Naive thymus-derived CD4-positive, alpha-beta T cell (primary cell): Measurements from ENCODE around the gene TNRC6B. TPM values are rescaled to one million over a fixed set of nuclear protein-coding genes. Genes with fewer than 3 reads are reported as not detected.
A peak's percentile ranks its signal among the peaks of the same experiment; 100 is the strongest.

ENCODE experiments used
- ATAC-seq: fragments of 150-1000 bp; cut with Tn5 transposase; 2 replicates; pipeline ENCODE4 v1.10.0; 2021; ENCODE audit warnings: mild to moderate bottlenecking, moderate library complexity
- CTCF ChIA-PET: fragments of 350-600 bp; sonication (Branson Sonifier 250); formaldehyde crosslinking; loops from one replicate; lab custom pipeline; 2021; ENCODE audit warnings: antibody characterized with exemption; lab: Charles Lee
- POLR2A ChIA-PET: fragments of 350-600 bp; sonication (Branson Sonifier 250); formaldehyde crosslinking; loops from one replicate; lab custom pipeline; 2021; ENCODE audit warnings: antibody characterized with exemption, inconsistent platforms; lab: Charles Lee
- DNase-seq, 9 donors: peaks; one replicate each; pipeline versions ENCODE4 v3.0.0 to v3.0.0-alpha.2; 2020 to 2022; ENCODE audit warnings: mixed read lengths in 1 of 9
- H3K27ac ChIP-seq: one replicate; pipeline ENCODE4 v1.7.0; 2013; ENCODE audit warnings: mild to moderate bottlenecking, low read depth, low read length, moderate library complexity
- H3K27me3 ChIP-seq, 2 donors: one replicate each; pipeline ENCODE4 v1.7.0; 2013; ENCODE audit warnings: low read length in 2 of 2, mild to moderate bottlenecking in 2 of 2, moderate library complexity in 2 of 2; ENCODE audit not compliant: control insufficient read depth in 2 of 2, insufficient read depth in 2 of 2
- H3K36me3 ChIP-seq, 3 experiments: 1 replicate in 2 of 3; 2 replicates in 1 of 3; pipeline ENCODE4 v1.7.0; 2013; ENCODE audit warnings: low read length in 3 of 3, mild to moderate bottlenecking in 3 of 3, moderate library complexity in 1 of 3; ENCODE audit not compliant: insufficient read depth in 3 of 3, control insufficient read depth in 2 of 3
- H3K4me1 ChIP-seq, 2 donors: one replicate each; pipeline ENCODE4 v1.7.0; 2013; ENCODE audit warnings: low read length in 2 of 2, mild to moderate bottlenecking in 2 of 2, moderate library complexity in 1 of 2; ENCODE audit not compliant: control insufficient read depth in 2 of 2, insufficient read depth in 2 of 2
- H3K4me3 ChIP-seq: 2 replicates; pipeline ENCODE4 v1.7.0; 2013; ENCODE audit warnings: mild to moderate bottlenecking, low read length
- H3K9me3 ChIP-seq, 3 experiments: 1 replicate in 2 of 3; 2 replicates in 1 of 3; pipeline ENCODE4 v1.7.0; 2013; ENCODE audit warnings: low read length in 3 of 3; ENCODE audit not compliant: control insufficient read depth in 2 of 3
- H3K27ac Mint-ChIP-seq, 9 donors: one replicate each; pipeline ENCODE4 v1.8.0; 2020 to 2022; ENCODE audit warnings: mixed read lengths in 9 of 9, mild to moderate bottlenecking in 8 of 9, moderate library complexity in 5 of 9, inconsistent platforms in 2 of 9
- H3K27me3 Mint-ChIP-seq, 5 donors: one replicate each; pipeline ENCODE4 v1.8.0; 2021 to 2022; ENCODE audit warnings: mixed read lengths in 5 of 5, mild to moderate bottlenecking in 1 of 5
- H3K36me3 Mint-ChIP-seq, 5 donors: one replicate each; pipeline ENCODE4 v1.8.0; 2020 to 2022; ENCODE audit warnings: mixed read lengths in 5 of 5, mild to moderate bottlenecking in 3 of 5, inconsistent platforms in 1 of 5
- H3K4me1 Mint-ChIP-seq, 7 donors: one replicate each; pipeline ENCODE4 v1.8.0; 2020 to 2022; ENCODE audit warnings: mixed read lengths in 7 of 7, mild to moderate bottlenecking in 3 of 7, inconsistent platforms in 1 of 7
- H3K4me3 Mint-ChIP-seq, 10 donors: one replicate each; pipeline ENCODE4 v1.8.0; 2020 to 2022; ENCODE audit warnings: mild to moderate bottlenecking in 10 of 10, mixed read lengths in 10 of 10, moderate library complexity in 6 of 10, inconsistent platforms in 2 of 10
- H3K9me3 Mint-ChIP-seq, 11 donors: one replicate each; pipeline ENCODE4 v1.8.0; 2020 to 2022; ENCODE audit warnings: mixed read lengths in 11 of 11, mild to moderate bottlenecking in 4 of 11, inconsistent platforms in 1 of 11, moderate library complexity in 1 of 11
- intact Hi-C, 2 donors: fragments of 100-400 bp; cut with micrococcal nuclease; formaldehyde crosslinking; loops; one replicate each; pipeline ENCODE4 v1.15.1; 2023
- polyA plus RNA-seq, 2 donors: library from polyadenylated mRNA; unstranded; fragments of 300-500 nt; fragmentation: Illumina TruSeq; gene quantifications; one replicate each; pipeline ENCODE4 v1.2.3, GENCODE V29; 2021
- total RNA-seq, 6 experiments: library from RNA in 5 of 6; stranded (reverse) in 5 of 6; gene quantifications; 1 replicate in 5 of 6; 2 replicates in 1 of 6; pipeline ENCODE4 v1.2.3 and lab custom pipeline; 2021 to 2026

The TNRC6B gene
- total and polyA plus RNA-seq, 7 experiments from 2014 or later: 67.4 to 165 (median 136) TPM

DNA sequence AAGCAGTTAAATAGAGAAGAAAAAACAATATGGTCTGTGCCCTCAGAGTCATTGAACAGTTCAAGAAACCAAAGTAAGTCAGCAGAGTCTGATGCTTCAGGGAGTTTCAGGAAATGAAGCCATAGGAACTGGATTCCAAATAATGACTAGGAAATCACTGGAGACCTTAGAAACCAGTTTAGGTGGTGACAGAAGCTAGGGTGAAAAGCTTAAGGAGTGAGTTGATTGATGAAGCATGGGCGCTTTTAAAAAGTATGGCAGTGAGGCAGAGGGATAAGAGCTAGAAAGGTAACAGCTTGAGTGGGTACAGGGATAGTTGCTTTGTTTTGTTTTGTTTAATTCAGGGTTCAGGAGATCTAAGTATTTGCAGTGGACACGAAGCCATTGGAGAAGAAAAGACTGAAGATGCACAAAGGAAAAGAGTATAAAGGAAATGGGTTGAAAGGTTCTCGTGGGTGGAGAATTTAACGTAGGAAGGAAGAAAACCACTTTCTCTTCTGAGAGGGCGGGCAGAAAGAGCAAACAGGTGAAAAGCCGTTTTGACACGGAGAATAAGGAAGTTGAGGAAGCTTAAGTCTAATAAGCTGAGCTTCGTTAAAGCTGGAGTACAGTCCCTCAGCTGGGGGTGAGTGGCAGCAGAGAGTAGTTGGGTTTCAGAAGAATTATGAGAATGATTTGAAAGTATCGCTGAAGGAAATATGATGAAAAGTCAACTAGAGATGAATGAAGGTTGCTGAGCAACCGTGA, 207.5 kb downstream of the TNRC6B start:
- peaks cover 0 to 15% (median 4%) of the 10 kb centered on the region in 5 donors for H3K36me3 Mint-ChIP-seq
- H3K9me3 ChIP-seq: no peaks in the 10 kb centered on the region
- ATAC-seq: peak; percentile 96
- H3K27ac ChIP-seq: peak overlapping the region; percentile 78
- H3K4me1 Mint-ChIP-seq: peaks cover 37 to 79% (median 71%) of the 10 kb centered on the region in 7 donors
- H3K4me3 Mint-ChIP-seq: peak overlapping the region; percentile 76 to 90 (median 86)
- CTCF ChIA-PET: interaction anchor here (0.6 to 1.8 kb wide), 9 partner anchors 8 to 379 kb away, joined by 3 to 11 read pairs (median 4); no protein-coding TSS in a partner anchor
- H3K27ac Mint-ChIP-seq: peak overlapping the region; percentile 90 to 99 (median 97)
- H3K27me3 ChIP-seq: no peaks in the 10 kb centered on the region
- peaks cover 0 to 5% (median 0%) of the 10 kb centered on the region in 11 donors for H3K9me3 Mint-ChIP-seq
- peak overlapping the region; percentile 62 for H3K4me3 ChIP-seq
- intact Hi-C loops: loop anchor here (1.0 to 5.0 kb wide), 4 partner anchors 14 to 77 kb away; partner anchors contain the start of gene SGSM3 (in 2 of the 2)
- peak in 7 of 9 donors; percentile 51 to 78 (median 73) for DNase-seq
- no peaks in the 10 kb centered on the region for H3K36me3 ChIP-seq
- POLR2A ChIA-PET: interaction anchor here (0.6 to 3.3 kb wide), 13 partner anchors 7 to 476 kb away, joined by 3 to 13 read pairs (median 4); no protein-coding TSS in a partner anchor
- H3K27me3 Mint-ChIP-seq: no peaks in the 10 kb centered on the region
- H3K4me1 ChIP-seq: peaks cover 10 to 61% of the 10 kb centered on the region in 2 donors

Other genes with a start within 250 kb of the TNRC6B start
- gene TMA7B, start 217.5 kb upstream of the TNRC6B start, total RNA-seq: 10 to 100 TPM in 2 of 5 experiments, 1 to 10 TPM in 3; 6.4 to 12.8 (median 9.5) TPM
- gene TMA7B, start 217.5 kb upstream of the TNRC6B start, polyA plus RNA-seq: 1 to 10 TPM; 2.6 to 3.3 TPM
- gene FAM83F, start 183.0 kb upstream of the TNRC6B start, total RNA-seq: 10 to 100 TPM in 1 of 5 experiments, 1 to 10 TPM in 1, under 1 TPM in 3; 0.11 to 10.6 (median 0.51) TPM
- gene FAM83F, start 183.0 kb upstream of the TNRC6B start, polyA plus RNA-seq: under 1 TPM in 1 of 2 donors, not detected in 1; 0.20 TPM
- gene ADSL, start 168.6 kb downstream of the TNRC6B start, total RNA-seq: 100 to 1,000 TPM in 1 of 5 experiments, 10 to 100 TPM in 4; 54.4 to 127 (median 61.9) TPM
- gene ADSL, start 168.6 kb downstream of the TNRC6B start, polyA plus RNA-seq: 100 to 1,000 TPM; 118 to 121 TPM
- gene SGSM3, start 192.7 kb downstream of the TNRC6B start, total RNA-seq: 100 to 1,000 TPM in 2 of 5 experiments, 10 to 100 TPM in 3; 75.2 to 114 (median 91.1) TPM
- gene SGSM3, start 192.7 kb downstream of the TNRC6B start, polyA plus RNA-seq: 10 to 100 TPM; 52.1 to 61.2 TPM